Dermis microvascular lymphatic vessel endothelial cell (primary cell): ENCODE data around the gene LGALS7. TPM values are rescaled to one million over a fixed set of nuclear protein-coding genes. Genes with fewer than 3 reads are reported as not detected.
"Not testable (repeated sequence)": the region's sequence is repeated elsewhere in the genome, so short reads cannot be mapped to it uniquely, and the experiment has no call there.

Source experiments
- DNase-seq, 2 donors: peaks; one replicate each; pipeline versions ENCODE4 v3.0.0 to v3.0.0-alpha.2; 2010; ENCODE audit warnings: low read depth in 2 of 2
- total RNA-seq: library from RNA; depleted of rRNA; stranded (reverse); fragments of >200 nt; gene quantifications from 2 replicates; pipeline ENCODE4 v1.2.1, GENCODE V29; 2014

The LGALS7 gene
- total RNA-seq, 1 donor from 2014 or later: not detected

DNA sequence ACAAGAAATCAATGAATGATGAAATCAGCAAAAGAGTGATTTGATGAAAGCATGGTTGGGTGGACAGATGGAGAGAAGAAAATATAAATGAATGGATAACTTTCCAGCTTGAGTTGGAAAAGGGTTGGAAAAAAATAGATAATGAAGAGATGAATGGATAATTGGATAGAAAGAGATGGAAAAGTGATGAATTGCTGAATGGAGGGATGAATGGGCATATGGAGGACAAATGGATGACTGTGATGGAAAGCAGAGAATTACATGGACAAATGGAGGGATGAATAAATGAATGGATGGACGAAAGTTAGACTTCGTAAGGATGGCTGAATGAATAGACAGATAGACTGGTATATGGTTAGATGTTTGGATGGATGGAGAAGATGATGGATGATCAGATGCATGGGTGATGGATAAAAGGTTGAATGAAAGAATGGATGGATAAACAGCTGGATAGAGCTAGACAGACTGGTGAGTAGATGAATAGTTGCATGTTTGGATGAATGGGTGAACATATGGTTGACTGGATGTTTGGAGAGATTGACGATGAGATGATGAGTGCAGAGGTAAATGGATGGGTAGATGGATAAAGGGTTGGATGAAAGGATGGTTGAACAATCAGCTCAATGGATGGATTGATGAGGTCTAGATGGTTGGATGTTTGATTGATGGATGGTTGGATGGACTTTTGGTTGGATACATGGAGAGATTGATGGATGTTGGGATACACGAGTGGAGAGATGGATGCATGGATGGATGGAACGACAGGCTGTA, 27.4 kb upstream of the LGALS7 start:
- DNase-seq: no peak

DNA sequence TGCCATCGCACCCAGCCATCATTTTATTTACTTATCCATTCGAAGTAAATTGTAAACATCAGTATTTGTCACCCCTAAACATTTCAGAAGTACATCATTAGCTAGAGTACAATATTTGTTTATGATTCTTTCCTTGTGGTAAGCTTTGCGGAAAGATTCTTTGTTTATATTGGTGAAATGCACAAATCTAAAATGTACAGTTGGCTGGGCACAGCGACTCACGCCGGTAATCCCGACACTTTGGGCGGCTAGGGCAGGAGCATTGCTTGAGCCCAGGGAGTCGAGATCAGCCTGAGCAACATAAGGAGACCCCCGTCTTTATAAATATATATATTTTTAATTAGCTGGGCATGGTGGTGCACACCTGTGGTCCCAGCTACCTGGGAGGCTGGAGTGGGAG, 25.8 kb upstream of the LGALS7 start:
- no peak for DNase-seq

DNA sequence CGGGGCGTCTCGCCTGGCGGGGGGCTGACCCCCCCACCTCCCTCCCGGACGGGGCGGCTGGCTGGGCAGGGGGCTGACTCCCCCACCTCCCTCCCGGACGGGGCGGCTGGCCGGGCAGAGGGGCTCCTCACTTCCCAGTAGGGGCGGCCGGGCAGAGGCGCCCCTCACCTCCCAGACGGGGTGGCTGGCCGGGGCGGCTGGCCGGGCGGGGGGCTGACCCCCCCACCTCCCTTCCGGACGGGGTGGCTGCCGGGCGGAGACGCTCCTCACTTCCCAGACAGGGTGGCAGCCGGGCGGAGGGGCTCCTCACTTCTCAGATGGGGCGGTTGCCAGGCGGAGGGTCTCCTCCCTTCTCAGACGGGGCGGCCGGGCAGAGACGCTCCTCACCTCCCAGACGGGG, 24.5 kb upstream of the LGALS7 start:
- not testable (repeated sequence) for DNase-seq

DNA sequence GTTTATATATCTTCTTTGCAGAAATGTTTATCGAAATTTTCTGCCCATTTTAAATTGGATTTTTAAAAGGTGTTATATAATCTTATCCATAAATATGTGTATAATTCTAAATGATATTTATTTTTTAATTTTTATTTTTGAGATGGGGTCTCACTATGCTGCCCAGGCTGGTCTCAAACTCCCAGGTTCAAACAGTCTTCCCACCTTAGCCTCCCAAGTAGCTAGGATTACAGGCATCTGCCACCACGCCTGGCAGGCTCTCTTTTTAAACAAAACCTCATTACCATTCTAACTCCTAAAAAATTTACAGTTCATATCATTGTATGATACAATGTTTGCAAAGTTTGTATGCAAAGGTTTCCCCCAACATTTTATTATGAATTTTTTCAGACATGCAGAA, 22.8 kb upstream of the LGALS7 start:
- DNase-seq: no peak

DNA sequence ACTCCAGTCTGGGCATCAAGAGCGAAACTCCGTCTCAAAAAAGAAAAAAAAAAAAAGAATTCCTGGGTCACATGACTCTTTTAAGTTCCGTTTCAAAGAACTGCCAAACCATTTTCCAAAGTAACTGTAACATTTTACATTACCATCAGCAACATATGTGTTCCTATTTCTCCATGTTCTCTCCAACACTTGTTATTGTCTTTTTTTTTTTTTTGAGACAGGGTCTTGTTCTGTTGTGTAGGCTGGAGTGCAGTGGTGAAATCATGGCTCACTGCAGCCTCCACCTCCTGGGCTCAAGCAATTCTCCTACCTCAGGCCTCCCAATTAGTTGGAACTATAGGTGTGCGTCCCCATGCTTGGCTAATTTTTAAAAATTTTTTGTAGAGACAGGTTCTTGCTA, 22.2 kb upstream of the LGALS7 start:
- no peak for DNase-seq

DNA sequence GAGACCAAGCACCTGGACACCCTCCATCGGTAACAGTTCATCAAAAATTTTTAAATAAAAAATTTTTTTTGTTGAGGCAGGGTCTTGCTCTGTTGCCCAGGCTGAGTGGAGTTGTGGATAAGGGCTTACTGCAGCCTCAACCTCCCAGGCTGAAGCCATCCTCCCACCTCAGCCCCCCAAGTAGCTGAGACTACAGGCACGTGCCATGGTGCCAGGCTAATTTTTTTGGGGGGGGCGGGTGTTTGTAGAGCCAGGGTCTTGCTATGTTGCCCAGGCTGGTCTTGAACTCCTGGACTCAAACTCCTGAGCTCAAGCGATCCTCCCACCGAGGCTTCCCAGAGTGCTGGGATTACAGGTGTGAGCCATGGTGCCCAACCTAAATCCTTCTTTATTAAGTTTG, 20.4 kb upstream of the LGALS7 start:
- no peak for DNase-seq

DNA sequence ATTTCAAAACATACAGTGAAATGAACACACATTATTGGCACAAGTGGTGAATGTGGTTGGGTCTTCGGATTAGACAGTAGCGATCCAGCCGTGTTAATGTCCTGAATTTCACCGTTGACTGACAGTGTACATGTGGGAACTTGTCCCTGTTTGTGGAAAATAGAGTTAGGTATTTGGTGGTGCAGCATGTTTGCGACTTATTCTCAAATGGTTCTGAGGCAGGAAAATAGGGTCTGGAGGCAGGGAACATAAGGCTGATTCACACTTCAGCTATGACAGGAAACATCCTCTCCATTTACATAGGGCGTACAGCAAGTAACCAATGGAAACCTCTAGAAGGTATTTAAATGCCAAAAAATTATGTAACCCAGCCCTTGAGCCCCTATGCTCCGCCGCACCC, 19.9 kb upstream of the LGALS7 start:
- peak in 1 of 2 donors; percentile 61 for DNase-seq

DNA sequence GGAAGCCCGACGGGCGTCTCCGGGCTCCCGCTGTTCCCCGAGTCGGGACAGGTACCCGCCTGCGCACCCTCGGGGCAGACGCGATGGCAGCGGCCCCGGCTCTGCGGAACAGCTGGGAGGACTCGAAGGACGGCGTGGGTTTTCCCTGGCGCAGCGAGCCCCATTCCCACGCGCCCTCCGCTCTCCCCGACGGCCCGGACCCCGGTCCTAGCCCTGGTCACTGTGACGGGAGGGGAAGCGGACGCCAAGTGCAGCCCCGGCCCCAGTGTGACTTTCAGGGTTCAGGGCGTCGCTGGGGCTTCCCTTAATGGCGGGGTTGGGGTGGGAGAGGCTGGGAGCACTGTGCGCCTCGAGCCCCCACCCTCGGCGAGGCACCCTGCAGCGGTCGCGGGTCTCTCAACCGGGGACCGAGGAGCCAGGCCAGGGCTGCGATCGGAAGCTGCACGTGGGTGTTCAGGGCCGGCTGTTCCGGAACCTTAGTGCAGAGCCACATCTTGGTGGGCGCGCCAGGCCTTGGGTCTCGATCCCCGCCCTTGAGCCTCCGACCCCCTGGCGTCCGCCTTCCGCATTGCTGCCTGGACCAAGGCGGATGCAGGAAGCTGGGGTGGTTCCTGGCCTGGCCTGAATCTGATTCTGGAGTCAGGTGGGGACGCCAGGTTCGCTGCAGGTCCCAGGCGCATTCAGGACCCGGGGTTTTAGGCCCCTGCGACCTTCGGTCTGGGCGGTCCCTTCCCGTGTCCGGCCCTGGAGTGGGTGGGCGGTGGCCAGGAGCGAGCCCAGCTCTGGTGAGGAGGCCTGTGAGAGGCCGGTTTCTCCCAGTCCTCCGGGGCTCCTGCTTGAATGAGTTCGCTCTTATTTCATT, 19.2 kb upstream of the LGALS7 start:
- peak in 1 of 2 donors; percentile 51 for DNase-seq

DNA sequence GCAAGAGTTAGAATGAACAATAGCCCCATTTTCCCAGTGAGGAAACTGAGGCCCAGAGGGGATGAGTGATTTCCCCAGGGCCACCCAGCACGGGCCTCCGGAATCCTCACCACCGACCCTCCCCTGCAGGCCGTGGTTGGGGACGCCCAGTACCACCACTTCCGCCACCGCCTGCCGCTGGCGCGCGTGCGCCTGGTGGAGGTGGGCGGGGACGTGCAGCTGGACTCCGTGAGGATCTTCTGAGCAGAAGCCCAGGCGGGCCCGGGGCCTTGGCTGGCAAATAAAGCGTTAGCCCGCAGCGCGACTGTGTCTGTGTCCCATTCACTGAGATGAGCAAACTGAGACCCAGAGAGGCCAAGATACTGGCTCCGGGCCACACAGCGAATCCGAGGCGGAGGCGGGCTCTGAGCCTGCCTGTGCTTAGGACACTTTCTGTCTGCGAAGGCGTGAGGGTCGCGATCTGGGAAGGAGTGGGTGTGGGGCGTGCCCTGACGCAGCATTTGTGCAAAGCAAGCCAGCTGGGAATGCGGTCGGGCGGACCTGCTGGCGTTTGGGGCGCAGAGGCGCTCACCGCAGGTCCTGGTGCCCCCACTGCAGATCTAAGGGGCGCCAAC, 18.2 kb upstream of the LGALS7 start:
- not testable (repeated sequence) for DNase-seq

DNA sequence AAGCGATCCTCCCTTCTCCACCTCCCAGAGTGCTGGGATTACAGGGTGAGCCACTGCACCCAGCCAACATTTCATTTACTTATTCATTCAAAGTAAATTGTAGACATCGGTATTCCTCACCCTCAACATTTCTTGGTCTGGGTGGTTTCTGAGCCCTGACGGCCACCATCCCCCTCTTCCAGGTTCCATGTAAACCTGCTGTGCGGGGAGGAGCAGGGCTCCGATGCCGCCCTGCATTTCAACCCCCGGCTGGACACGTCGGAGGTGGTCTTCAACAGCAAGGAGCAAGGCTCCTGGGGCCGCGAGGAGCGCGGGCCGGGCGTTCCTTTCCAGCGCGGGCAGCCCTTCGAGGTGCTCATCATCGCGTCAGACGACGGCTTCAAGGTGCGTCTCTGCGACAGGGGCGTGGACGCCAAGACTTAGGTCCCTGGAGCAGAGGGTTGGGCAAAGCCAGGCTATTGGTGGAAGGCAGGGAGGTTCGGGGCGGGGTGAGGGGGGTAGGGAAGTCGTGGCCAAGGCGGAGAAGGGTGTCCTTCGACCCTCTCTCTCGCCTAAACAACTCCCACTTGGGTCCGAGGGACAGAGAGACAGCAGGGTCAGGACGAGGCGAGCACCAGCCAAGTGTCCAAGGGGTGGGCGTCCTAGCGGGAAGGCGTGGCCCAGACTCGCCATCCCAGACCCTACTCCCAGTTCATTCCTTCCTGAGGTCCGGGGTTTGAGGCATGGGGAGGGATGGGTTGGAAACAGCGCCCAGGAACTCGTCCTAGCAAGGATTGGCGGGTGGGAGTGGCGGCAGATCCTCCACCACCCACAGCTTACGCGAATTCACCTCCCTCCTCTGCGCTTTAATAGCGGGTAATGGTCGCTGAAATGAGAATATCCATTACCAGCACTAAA, 17.4 kb upstream of the LGALS7 start:
- DNase-seq: not testable (repeated sequence)

DNA sequence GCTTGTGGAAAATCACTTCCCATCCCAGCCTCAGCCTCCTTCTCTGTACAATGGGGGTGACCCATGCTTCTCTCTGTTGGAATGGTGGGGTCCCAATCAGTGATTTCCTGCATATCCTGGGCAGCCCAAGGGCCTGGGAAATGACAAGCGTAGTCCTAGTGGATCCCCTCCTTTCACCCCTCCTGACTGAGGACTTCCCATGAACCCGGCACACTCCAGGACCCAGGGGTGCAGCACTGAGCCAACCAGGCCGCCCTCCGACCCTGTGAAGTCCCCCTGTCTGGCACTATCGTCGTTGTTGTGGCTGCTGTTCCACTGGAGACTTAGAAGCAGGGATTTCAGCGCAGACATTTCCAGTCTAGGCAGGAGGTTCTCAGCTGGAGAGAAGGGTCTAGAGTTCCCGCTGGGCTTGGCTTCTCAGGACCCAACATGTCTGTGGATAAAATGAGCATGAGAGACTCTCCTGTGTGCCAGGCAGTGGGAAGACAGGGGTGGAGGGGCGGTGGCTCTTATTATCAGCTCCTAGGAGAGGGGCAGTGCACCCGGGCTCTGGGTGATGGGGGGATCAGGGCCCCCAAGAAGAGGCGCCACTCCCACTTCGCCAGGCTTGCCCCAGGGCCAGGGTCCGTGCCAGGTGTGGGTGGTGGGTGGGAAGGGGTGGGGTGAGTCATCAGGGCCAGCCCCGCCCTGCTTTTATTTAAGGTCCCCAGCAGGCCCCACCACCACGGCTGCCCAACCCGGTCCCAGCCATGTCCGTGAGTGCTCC, 15.3 kb upstream of the LGALS7 start, which contains the start of gene LGALS7B:
LGALS7B (plus strand) TSS at position 723 of the 766 bp plus-strand sequence; CDS start at position 750, 27 bp downstream.
- DNase-seq: no peak

DNA sequence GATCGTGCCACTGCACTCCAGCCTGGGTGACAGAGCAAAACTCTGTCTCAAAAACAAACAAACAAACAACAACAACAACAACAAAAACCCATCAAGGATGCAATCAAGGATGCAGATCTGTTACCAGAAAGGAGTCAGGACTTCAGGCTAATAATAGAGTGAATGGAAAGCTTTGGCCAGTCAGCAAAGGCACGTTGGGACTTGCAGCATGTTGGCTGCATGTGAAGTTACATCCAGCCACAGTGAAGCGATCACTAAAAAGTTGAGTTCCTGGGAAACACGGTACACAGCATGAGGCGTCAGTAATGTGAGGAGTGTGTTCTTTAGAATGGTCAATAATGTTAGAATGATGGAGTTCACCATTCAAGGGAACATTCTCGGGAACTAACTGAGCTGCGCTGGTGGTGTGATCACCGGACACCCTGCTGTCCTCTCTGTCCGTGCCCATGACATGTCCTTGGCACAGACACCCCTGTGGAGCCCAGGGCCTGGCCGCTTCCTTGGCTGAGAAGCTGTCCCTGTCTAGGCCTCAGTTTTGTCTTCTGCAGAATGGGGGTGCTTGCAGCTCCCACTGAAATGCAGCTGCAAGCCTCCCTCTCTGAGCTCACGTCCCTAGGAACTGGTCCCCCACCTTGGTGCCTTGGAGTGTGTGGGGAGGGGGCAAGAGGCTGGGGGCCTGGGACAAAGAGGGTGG, 13.4 kb upstream of the LGALS7 start:
- DNase-seq: no peak

DNA sequence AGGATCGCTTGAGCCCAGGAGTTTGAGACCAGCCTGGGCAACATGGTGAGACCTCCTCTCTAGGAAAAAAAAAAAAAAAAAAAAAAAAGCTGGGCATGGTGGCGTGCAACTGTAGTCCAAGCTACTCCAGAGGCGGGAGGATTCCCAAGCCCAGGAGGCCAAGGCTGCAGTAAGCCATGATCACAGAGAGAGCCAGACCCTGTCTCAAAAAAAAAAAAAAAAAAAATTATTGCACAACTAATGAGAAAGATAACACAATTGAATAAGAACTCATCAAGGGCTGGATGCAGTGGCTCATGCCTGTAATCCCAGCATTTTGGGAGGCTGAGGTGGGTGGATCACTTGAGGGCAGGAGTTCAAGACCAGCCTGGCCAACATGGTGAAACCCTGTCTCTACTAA, 12.7 kb upstream of the LGALS7 start:
- not testable (repeated sequence) for DNase-seq

DNA sequence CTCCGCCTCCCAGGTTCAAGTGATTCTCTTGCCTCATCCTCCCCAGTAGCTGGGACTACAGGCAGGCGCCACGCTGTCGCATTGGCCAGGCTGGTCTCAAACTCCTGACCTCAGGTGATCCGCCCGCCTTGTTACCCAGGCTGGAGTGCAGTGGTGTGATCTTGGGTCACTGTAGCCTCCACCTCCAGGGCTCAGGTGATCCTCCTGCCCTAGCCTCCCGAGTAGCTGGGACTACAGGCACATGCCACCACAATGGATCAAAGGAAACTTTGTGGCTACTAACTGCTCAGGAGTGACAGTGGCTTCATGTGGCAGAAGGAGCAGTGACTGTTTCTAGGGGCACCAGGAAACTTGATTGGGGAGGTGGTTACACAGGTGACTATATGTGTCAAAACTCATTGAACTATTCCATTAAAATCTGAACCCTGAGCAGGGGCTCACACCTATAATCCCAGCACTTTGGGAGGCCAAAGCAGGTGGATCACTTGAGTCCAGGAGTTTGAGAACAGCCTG, 11.9 kb upstream of the LGALS7 start:
- DNase-seq: no peak

DNA sequence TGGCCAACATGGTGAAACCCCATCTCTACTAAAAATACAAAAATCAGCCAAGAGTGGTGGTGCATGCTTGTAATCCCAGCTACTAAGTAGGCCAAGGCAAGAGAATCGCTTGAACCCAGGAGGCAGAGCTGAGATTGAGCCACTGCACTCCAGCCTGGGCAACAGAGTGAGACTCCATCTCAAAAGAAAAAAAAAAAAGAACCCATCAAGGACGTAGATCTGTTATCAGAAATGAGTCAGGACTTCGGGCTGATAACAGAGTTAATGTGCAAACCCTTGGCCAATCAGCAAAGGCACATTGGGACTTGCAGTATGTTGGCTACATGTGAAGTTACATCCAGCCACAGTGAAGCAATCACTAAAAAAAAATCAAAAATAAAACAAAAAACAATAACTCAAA, 10.9 kb upstream of the LGALS7 start:
- DNase-seq: no peak

DNA sequence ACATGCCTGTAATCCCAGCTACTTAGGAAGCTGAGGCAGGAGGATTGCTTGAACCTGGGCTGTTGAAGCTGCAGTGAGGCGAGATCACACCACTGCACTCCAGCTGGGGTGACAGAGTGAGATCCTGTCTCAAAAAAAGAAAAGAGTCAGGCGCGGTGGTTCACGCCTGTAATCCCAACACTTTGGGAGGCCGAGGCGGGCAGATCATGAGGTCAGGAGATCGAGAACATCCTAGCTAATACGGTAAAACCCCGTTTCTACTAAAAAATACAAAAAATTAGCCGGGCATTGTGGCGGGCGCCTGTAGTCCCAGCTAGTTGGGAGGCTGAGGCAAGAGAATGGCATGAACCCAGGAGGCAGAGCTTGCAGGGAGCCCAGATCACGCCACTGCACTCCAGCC, 8.9 kb upstream of the LGALS7 start:
- DNase-seq: not testable (repeated sequence)

DNA sequence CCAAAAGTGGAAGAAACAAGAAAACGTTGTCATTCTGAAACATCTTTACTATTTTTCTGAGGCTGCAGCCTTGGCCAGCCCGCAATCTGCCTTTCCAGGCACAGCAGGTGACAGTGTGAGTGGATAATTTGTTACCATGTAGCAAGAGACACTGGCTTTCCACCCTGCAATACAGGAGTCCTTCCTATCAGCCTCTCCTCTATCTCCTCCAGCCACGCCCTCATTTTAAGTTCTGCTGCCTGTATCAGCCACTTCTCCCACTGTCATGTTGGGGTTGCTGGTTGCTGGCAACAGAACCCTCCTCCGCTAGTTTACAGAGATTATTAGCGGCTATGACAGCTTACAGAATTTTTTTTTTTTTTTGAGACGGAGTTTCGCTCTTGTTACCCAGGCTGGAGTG, 7.7 kb upstream of the LGALS7 start:
- no peak for DNase-seq

DNA sequence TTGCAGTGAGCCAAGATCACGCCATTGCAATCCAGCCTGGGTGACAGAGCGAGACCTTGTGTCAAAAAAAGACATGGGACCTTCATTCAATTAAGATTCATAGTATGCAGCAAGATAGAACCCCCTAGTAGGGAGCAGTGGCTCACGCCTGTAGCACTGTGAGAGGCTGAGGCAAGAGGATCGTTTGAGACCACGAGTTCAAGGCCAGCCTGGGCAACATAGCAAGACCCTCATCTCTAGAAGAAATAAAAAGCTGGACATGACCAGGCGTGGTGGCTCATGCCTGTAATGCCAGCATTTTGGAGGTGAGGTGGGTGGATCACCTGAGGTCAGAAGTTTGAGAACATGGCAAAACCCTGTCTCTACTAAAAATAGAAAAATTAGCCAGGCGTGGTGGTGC, 7.1 kb upstream of the LGALS7 start:
- no peak for DNase-seq

DNA sequence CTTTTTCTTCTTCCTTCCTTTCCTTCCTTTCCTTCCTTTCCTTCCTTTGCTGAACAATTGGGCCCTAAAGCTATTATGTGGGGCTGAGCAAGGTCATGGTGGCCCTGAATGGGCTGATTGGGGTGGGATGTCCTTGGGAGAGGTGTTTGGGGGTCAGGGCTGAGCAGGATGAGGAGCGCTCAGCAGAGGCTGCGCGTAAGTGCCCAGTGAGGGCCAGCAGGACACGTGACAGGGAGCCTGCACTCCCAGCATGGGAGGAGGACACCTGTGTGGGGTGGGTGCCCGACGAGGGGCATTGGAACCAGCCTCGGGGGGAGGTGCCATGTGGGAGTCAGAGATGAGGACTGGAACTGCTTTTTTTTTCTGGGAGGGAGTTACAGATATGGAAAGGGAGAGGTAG, 5.4 kb upstream of the LGALS7 start:
- DNase-seq: no peak
